ENCODE results near the gene FLNB. TPM values are rescaled to one million over a fixed set of nuclear protein-coding genes. Genes with fewer than 3 reads are reported as not detected.

The FLNB gene
- total and polyA plus RNA-seq, 2 of the 4 experiments (the other 2 are of a cell fraction), result 78.0 to 136 TPM

DNA sequence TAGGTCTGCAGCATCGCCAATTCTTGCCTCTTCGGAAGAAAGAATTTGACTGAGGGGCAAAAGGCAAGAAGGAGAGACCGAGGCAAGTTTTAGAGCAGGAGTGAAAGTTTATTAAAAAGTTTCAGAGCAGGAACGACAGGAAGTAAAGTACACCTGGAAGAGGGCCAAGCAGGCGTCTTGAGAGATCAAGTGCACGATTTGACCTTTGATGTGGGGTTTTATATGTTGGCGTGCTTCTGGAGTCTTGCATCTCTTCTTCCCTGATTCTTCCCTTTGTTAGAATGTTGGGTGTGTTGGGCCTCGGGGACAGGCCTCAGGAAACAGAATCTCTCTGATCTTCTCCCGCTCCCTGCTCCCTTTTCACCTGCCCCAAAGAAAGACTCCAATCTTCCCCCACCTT lies 40.6 kb upstream of the FLNB start:
- in situ Hi-C loops (cut with MboI; ENCODE audit: low sequenced_read_pairs), result no loop called here
- no TSS peak for BruUV-seq (replicated peaks)
- POLR2A ChIA-PET (ENCODE audit: unreplicated experiment), result no interaction called here

More for the DNA sequence above, 40.6 kb upstream of the FLNB start:
- peaks cover 8% of the 10 kb centered on the region for H3K4me1 ChIP-seq (ENCODE audit: control insufficient read depth, insufficient read depth, low read length)
- no peak overlapping the region for H3K18ac ChIP-seq (ENCODE audit: low read depth, low read length)
- ATAC-seq (ENCODE audit: low read depth) (no peak), DNase-seq (no peak)
- 0 out of 2 replicates have a peak overlapping the region, but pooled peaks have one; percentile 66 for H3K4ac ChIP-seq (ENCODE audit: low read depth, low read length)
- H4K91ac ChIP-seq (ENCODE audit: insufficient read depth, low read depth, low read length), result peak overlapping the region; percentile 27
- no peaks in the 10 kb centered on the region for H3K79me1 ChIP-seq (ENCODE audit: low read depth in 1 of 2, low read length in 2 of 2)
- H2AK9ac ChIP-seq (replicated peaks; ENCODE audit: low read depth, low read length, poor library complexity), result no peak overlapping the region
- no peak overlapping the region for H2AFZ ChIP-seq (replicated peaks; ENCODE audit: low read length, poor library complexity)
- no peaks in the 10 kb centered on the region for H3K9me3 ChIP-seq (ENCODE audit: control insufficient read depth, insufficient read depth, low read length)
- intact Hi-C loops (cut with micrococcal nuclease) (no loop called here), dilution Hi-C loops (cut with HindIII; ENCODE audit: low sequenced_read_pairs, unreplicated experiment) (no loop called here)
- peak overlapping the region; percentile 66 for H2BK120ac ChIP-seq (ENCODE audit: low read depth, low read length)
- no peaks in the 10 kb centered on the region for H3K36me3 ChIP-seq (ENCODE audit: control insufficient read depth, insufficient read depth, low read length)
- no peak overlapping the region for H3K9ac ChIP-seq (ENCODE audit: low read depth, low read length)
- H3K4me3 ChIP-seq (ENCODE audit: insufficient read depth, low read depth, low read length), result no peak overlapping the region
- TF ChIP-seq BHLHE40 (IDR thresholded peaks at IDR 0.05; ENCODE audit: low read depth, low read length) (no peak), RFX5 (IDR thresholded peaks at IDR 0.05; ENCODE audit: low read depth, low read length) (no peak), NFE2L2 (IDR thresholded peaks at IDR 0.05; ENCODE audit: low read depth, low read length) (no peak), CTCF (conservative IDR thresholded peaks at IDR 0.05; ENCODE audit: low read depth, low read length) (no peak), USF2 (IDR thresholded peaks at IDR 0.05; ENCODE audit: low read depth, low read length) (no peak), FOS (IDR thresholded peaks at IDR 0.05; ENCODE audit: low read depth, low read length) (no peak), MAFK (IDR thresholded peaks at IDR 0.05; ENCODE audit: low read depth, low read length) (no peak), CHD1 (IDR thresholded peaks at IDR 0.05; ENCODE audit: low read depth, low read length) (no peak), ELK1 (IDR thresholded peaks at IDR 0.05; ENCODE audit: borderline replicate concordance, low read depth, low read length) (no peak), SMC3 (IDR thresholded peaks at IDR 0.05; ENCODE audit: low read depth, low read length) (no peak), RAD21 (IDR thresholded peaks at IDR 0.05; ENCODE audit: low read length) (no peak), CEBPB (IDR thresholded peaks at IDR 0.05; ENCODE audit: low read depth, low read length) (no peak), MXI1 (IDR thresholded peaks at IDR 0.05; ENCODE audit: borderline replicate concordance, low read depth, low read length) (no peak), RCOR1 (IDR thresholded peaks at IDR 0.05; ENCODE audit: insufficient replicate concordance, low read length) (no peak), POLR2A (IDR thresholded peaks at IDR 0.05; ENCODE audit: low read depth, low read length) (no peak), MAZ (IDR thresholded peaks at IDR 0.05; ENCODE audit: borderline replicate concordance, low read depth, low read length) (no peak)
- H3K23ac ChIP-seq (ENCODE audit: low read depth, low read length), result no peak overlapping the region
- no peaks in the 10 kb centered on the region for H4K20me1 ChIP-seq (ENCODE audit: insufficient read depth, low read length)
- H3K27ac ChIP-seq (ENCODE audit: insufficient read depth, low read length), result no peak overlapping the region
- H2BK20ac ChIP-seq (ENCODE audit: low read depth, low read length), result peak overlapping the region; percentile 8; the same call in 1 of the 2 replicates
- no peak overlapping the region for H2BK5ac ChIP-seq (ENCODE audit: low read depth, low read length, poor library complexity, severe bottlenecking)
- peak overlapping the region; percentile 40 for H2AK5ac ChIP-seq (ENCODE audit: low read depth, low read length)
- H3K27me3 ChIP-seq (ENCODE audit: control insufficient read depth, insufficient read depth, low read length), result no peaks in the 10 kb centered on the region
- H2BK15ac ChIP-seq (ENCODE audit: low read depth, low read length), result peak overlapping the region; percentile 41; the same call in 2 of the 3 replicates
- H3K56ac ChIP-seq (ENCODE audit: extremely low read depth, insufficient read depth, low read length), result no peak overlapping the region
- 100% methylated on average over 2 of the region's 9 CpGs; no CpG with 5 or more reads in 1 of the 2 experiments for WGBS, 2 experiments (ENCODE audit: extremely low coverage in 2 of 2, insufficient read length in 1 of 2)
- peaks cover 6% of the 10 kb centered on the region for H3K9me1 ChIP-seq (ENCODE audit: insufficient read depth, low read length)
- no peak overlapping the region for H4K8ac ChIP-seq (ENCODE audit: low read depth in 2 of 2, low read length in 2 of 2)
- CTCF ChIA-PET, result no interaction called here
- no peak overlapping the region for H4K5ac ChIP-seq (ENCODE audit: low read depth, low read length)
- H3K14ac ChIP-seq (replicated peaks; ENCODE audit: low read depth, low read length), result no peak overlapping the region
- no peak overlapping the region for H3K4me2 ChIP-seq (ENCODE audit: low read depth, low read length)
